Stomach smooth muscle (tissue), 2 donors: Measurements from ENCODE around the gene SFXN5.

Experiments
- H3K27ac ChIP-seq: one replicate; pipeline ENCODE4 v1.7.0; 2013; ENCODE audit warnings: mild to moderate bottlenecking, low read length, inconsistent platforms
- H3K27me3 ChIP-seq, 2 donors: one replicate each; pipeline ENCODE4 v1.7.0; 2013; ENCODE audit warnings: low read length in 2 of 2; ENCODE audit not compliant: insufficient read depth in 2 of 2, control insufficient read depth in 1 of 2
- H3K36me3 ChIP-seq, 2 donors: one replicate each; pipeline ENCODE4 v1.7.0; 2013; ENCODE audit warnings: low read length in 2 of 2; ENCODE audit not compliant: control insufficient read depth in 2 of 2, insufficient read depth in 2 of 2
- H3K4me1 ChIP-seq: one replicate; pipeline ENCODE4 v1.7.0; 2013; ENCODE audit warnings: low read length; ENCODE audit not compliant: control insufficient read depth, insufficient read depth
- H3K4me3 ChIP-seq, 2 donors: one replicate each; pipeline ENCODE4 v1.7.0; 2013; ENCODE audit warnings: low read length in 2 of 2
- H3K9ac ChIP-seq, 2 donors: one replicate each; pipeline ENCODE4 v1.7.0; 2013; ENCODE audit warnings: low read length in 2 of 2, mild to moderate bottlenecking in 1 of 2
- H3K9me3 ChIP-seq, 2 donors: one replicate each; pipeline ENCODE4 v1.7.0; 2013; ENCODE audit warnings: low read length in 2 of 2; ENCODE audit not compliant: control insufficient read depth in 2 of 2
- donor health status: healthy.
- donor health status: Pancreatic carcinoma.

SFXN5 gene

DNA sequence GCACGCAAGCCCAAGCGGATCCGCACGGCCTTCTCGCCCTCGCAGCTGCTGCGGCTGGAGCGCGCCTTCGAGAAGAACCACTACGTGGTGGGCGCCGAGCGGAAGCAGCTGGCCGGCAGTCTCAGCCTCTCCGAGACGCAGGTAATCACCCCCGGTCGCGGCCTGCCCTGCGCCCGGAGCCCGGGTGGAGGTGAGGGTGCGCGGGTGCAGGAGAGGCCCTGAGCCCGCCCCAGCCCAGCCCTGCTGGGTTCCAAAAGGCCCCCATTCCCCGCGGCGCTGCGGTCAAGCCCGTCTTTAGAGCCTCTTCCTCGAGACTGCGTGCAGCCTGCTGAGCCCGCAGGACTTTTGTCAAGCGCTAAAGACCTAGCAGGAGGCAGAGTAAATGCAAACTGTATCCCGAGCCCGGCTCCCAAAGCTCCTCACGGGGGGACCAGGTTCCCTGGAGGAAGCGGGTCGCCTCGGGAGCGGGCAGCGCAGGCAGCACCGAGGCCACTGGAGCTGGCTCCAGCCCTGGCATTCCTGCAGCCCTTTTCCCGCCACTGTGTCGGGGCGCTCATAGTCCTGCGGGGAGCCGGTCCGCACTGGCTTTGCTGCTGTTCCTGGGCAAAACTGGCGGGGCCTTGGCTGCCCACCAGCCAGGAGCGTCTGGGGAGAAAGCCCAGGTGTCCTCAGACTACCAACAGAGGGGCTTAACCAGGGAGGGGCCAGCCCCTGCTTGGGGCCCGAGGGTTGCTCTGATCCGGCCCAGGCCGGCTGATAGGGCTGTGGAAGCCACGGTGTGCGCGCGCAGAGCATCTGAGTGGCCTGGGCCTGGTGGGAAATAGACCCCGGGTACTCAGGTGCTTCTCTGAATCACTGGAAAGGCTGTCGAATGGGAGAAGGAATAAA lies 146.9 kb downstream of the SFXN5 start:
- no peaks in the 10 kb centered on the region for H3K36me3 ChIP-seq
- H3K27ac ChIP-seq, result no peak overlapping the region
- H3K27me3 ChIP-seq, result peaks cover 86% of the 10 kb centered on the region in 2 donors
- no peak overlapping the region for H3K9ac ChIP-seq
- H3K9me3 ChIP-seq, result no peaks in the 10 kb centered on the region
- H3K4me1 ChIP-seq, result peaks cover 23% of the 10 kb centered on the region
- H3K4me3 ChIP-seq, result no peak overlapping the region

GRCh38 chr2:72923833-72924352 lies 147.6 kb downstream of the SFXN5 start:
- Histone ChIP-seq H3K27me3 (peaks cover 88 to 89% of the 10 kb centered on the region in 2 donors), H3K4me1 (peaks cover 23% of the 10 kb centered on the region), H3K27ac (no peak overlapping the region), H3K4me3 (no peak overlapping the region), H3K9ac (no peak overlapping the region), H3K36me3 (no peaks in the 10 kb centered on the region), H3K9me3 (no peaks in the 10 kb centered on the region)

GRCh38 chr2:72921853-72922252 lies 149.7 kb downstream of the SFXN5 start:
- Histone ChIP-seq H3K4me1 (peaks cover 40% of the 10 kb centered on the region), H3K9me3 (no peaks in the 10 kb centered on the region), H3K36me3 (no peaks in the 10 kb centered on the region), H3K4me3 (no peak overlapping the region), H3K9ac (no peak overlapping the region), H3K27me3 (peaks cover 82 to 97% of the 10 kb centered on the region in 2 donors), H3K27ac (no peak overlapping the region)

DNA sequence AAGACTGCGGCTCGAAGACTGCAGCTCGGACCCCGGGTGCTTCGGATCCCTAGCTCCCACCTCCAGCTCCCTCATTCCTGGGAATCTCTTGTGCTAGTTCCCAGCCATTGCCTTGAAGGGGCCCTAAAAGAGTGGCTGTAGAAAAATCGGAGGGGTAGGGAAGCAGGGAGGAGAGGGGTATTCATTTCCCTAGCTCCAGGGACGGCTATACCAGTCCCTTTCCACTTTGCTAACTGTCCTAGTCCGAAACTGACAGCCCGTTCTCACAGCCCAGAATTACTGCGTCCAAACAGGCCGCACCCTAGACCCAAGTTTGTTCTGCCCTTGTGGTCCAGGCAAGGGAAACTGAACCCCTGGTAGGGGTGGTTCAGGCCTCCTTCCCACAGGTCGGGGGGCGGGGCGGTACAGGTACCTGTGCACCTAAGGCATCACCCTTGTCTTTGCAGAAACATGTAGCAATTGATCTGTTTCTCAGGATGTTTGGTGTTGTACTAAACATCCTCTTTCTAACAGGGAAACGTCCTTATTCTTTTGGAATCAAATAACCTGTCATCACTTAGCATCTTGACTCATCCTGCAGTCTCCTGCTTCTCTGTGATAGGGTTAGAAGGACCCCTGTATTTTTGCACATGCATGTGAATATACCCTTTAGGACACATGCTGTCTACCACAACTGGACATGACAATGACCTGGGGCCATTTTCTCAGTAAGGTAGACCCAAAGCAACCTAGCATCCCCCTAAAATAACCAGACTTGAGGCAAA lies 150.2 kb downstream of the SFXN5 start:
- no peak overlapping the region for H3K9ac ChIP-seq
- no peaks in the 10 kb centered on the region for H3K36me3 ChIP-seq
- peaks cover 46% of the 10 kb centered on the region for H3K4me1 ChIP-seq

DNA sequence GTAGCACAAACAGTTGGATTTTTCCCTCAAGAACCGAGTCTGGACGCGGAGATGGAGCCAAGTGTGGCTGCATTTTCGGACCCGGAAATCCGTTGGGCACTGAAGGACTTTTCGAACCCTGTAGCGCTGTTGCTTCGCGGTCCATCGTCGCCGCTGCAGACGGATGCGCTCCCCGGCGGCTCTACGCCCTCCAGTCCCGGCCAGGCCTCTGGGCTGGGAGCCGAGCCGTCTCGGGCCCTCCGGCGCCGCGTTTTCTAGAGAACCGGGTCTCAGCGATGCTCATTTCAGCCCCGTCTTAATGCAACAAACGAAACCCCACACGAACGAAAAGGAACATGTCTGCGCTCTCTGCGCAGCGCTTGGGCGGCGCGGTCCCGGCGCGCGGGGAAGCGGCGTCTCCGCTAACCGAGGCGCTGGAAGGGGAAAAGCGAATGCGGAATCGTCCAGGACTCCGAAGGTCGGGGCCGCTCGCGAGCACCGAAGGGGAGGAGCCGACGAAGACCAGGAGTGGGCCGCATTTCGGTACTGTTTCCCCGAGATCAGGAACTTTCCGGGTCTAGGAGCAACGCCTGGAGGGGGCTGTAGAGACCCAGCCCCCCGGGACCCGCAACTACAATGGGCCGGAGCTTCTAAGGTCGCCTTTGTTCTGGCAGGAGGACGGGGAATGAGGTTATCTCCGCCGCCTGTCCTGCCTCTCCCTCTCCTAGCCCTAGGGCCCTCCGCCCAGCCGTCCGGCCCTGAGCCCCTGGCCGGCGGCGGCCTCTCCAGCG lies 151.0 kb downstream of the SFXN5 start:
- no peaks in the 10 kb centered on the region for H3K9me3 ChIP-seq
- H3K9ac ChIP-seq, result no peak overlapping the region
- H3K4me3 ChIP-seq, result peak overlapping the region; percentile 43 to 60
- H3K27ac ChIP-seq, result no peak overlapping the region
- peaks cover 54% of the 10 kb centered on the region for H3K4me1 ChIP-seq
- H3K36me3 ChIP-seq, result no peaks in the 10 kb centered on the region
- peaks cover 80 to 100% of the 10 kb centered on the region in 2 donors for H3K27me3 ChIP-seq

More for the DNA sequence above, 150.2 kb downstream of the SFXN5 start:
- no peaks in the 10 kb centered on the region for H3K9me3 ChIP-seq
- H3K4me3 ChIP-seq, result no peak overlapping the region
- no peak overlapping the region for H3K27ac ChIP-seq
- H3K27me3 ChIP-seq, result peaks cover 82 to 97% of the 10 kb centered on the region in 2 donors

DNA sequence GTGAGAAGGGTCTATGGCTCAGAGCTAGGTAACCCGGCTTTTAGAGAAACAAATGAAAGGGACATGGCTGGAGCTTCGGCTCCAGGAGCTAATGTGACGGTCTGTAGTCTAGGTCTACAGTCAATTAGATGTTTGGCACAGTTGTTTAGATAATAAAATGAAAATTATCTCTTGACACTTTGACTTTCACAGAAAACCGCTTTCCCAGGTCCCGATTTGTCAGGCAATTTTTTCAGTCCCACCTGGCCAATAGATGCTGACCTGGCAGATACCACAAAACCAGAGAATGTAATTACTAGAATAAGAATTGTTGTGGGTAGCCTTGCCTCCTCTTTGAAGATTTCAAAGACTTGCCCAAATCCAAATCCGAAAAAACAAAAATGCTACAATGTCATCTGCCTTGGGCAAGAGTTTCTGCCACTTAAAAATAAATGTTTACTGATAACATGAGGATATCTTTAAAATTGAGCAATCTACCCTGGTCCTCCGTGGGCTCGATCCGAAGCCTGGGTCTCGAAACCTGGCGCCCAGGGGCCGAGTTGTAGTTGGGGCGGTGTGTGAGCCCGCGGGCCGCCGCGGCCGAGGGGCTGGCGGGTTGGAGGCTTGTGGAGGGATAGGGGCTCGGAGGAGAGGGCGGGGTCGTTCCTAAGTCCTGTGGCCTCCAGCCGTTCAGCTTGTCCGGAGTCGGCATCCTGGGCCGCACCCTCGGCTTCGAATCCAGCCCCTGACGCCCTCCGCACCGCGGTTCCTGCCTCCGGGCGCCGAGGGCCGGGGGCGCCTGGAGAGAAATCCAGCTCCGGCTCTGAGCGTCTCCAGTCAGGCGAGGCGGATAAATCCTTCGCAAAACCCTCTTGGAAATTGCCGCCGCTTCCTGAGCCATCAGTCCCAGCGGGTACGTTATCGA lies 151.8 kb downstream of the SFXN5 start:
- Histone ChIP-seq H3K9ac (no peak overlapping the region), H3K9me3 (no peaks in the 10 kb centered on the region), H3K4me1 (peaks cover 56% of the 10 kb centered on the region), H3K27me3 (peaks cover 80 to 100% of the 10 kb centered on the region in 2 donors), H3K36me3 (no peaks in the 10 kb centered on the region), H3K4me3 (peak overlapping the region; percentile 43 to 60), H3K27ac (no peak overlapping the region)

DNA sequence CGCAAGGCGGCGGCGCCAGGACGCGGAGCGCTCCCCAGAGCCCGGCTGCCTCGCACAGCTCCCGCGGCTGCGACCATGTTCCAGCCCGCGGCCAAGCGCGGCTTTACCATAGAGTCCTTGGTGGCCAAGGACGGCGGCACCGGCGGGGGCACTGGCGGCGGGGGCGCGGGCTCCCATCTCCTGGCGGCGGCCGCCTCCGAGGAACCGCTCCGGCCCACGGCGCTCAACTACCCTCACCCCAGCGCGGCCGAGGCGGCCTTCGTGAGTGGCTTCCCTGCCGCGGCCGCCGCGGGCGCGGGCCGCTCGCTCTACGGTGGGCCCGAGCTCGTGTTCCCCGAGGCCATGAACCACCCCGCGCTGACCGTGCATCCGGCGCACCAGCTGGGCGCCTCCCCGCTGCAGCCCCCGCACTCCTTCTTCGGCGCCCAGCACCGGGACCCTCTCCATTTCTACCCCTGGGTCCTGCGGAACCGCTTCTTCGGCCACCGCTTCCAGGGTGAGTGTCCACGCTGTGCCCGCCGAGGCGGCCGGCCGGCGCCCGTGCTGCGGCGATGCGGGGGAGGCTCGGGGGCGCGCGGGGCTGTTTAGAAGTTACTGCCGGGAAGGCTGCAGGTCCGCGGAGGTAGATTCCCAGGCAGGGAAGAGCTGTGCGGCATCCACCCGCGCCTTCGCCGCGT lies 153.5 kb downstream of the SFXN5 start:
- Histone ChIP-seq H3K4me3 (peak overlapping the region in 1 of 2 donors; percentile 64), H3K9ac (no peak overlapping the region), H3K27ac (no peak overlapping the region)

DNA sequence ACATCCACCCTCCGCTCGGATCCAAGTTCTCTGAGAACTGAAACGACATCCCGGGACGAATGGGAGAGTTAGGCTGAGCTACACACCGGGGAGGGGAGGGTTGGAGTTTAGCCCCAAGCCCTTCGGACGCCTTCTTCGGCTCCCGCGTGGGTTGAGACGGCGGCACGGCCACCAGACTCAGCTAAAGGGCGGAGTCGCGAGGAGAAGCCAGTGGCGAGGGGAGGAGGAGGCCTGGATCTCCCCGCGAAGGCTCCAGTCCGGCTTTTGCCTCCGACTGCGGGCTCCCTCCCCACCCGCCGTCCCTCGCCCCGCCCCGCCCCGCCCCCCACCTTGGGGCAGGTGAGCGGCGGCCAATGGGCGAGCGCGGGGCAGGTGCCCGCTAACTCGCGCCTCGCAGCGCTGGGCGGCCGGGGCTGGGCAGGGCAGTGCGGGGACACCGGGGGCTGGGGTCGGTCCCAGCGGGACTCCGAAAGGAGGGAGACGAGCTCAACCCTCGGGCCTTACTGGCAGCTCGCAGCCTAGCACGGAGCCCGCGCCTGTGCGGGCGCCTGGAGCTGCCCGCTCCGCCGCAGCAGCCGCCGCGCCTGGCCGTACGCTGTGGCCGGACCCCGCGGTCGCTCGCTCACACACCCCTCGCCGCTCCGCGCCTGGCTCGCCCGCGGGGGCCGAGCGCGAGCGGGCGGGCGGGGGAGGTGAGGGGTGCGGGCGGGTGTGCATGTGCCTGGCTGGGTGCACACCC lies 154.2 kb downstream of the SFXN5 start, which contains the start of gene EMX1:
Gene EMX1, plus strand, starts transcription at position 382 of the 739 bp plus-strand sequence. Its CDS starts 334 bp downstream, at position 716.
- no peak within 1 kb of the TSS for H3K9ac ChIP-seq
- no peaks in the 10 kb centered on the region for H3K36me3 ChIP-seq
- H3K4me3 ChIP-seq, result peak within 1 kb of the TSS; percentile 51 to 64
- H3K4me1 ChIP-seq, result peaks cover 45% of the 10 kb centered on the region
- H3K27me3 ChIP-seq, result peaks cover 77 to 95% of the 10 kb centered on the region in 2 donors
- H3K9me3 ChIP-seq, result no peaks in the 10 kb centered on the region
- no peak within 1 kb of the TSS for H3K27ac ChIP-seq

More for the DNA sequence above, 153.5 kb downstream of the SFXN5 start:
- H3K36me3 ChIP-seq, result no peaks in the 10 kb centered on the region
- peaks cover 80 to 100% of the 10 kb centered on the region in 2 donors for H3K27me3 ChIP-seq
- peaks cover 45% of the 10 kb centered on the region for H3K4me1 ChIP-seq
- no peaks in the 10 kb centered on the region for H3K9me3 ChIP-seq

GRCh38 chr2:72916743-72917137 lies 154.8 kb downstream of the SFXN5 start:
- Histone ChIP-seq H3K27me3 (peaks cover 75 to 94% of the 10 kb centered on the region in 2 donors), H3K4me1 (peaks cover 45% of the 10 kb centered on the region), H3K27ac (no peak overlapping the region)

More at GRCh38 chr2:72916743-72917137, 154.8 kb downstream of the SFXN5 start:
- H3K36me3 ChIP-seq, result no peaks in the 10 kb centered on the region
- H3K4me3 ChIP-seq, result peak overlapping the region; percentile 51 to 58
- H3K9ac ChIP-seq, result no peak overlapping the region
- H3K9me3 ChIP-seq, result no peaks in the 10 kb centered on the region
